DOHH2 (cell line): Measurements from ENCODE around the gene PTGES3L.
A peak's percentile ranks its signal among the peaks of the same experiment; 100 is the strongest.

ENCODE experiments used
- EZH2phosphoT487 ChIP-seq: fragments of 200-600 bp; sonication (generic); IDR thresholded peaks from 2 replicates; pipeline ENCODE4 v1.6.1; 2017; ENCODE audit warnings: borderline replicate concordance, mild to moderate bottlenecking, antibody characterized with exemption, low read length, moderate library complexity, mixed read lengths
- TF ChIP-seq, protein P1 (sequence below): fragments of 200-600 bp; sonication (generic); IDR thresholded peaks from one replicate; pipeline ENCODE4 v1.5.1; 2014; ENCODE audit warnings: antibody characterized with exemption, mild to moderate bottlenecking, low read depth, low read length; ENCODE audit not compliant: poor library complexity, severe bottlenecking

DNA sequence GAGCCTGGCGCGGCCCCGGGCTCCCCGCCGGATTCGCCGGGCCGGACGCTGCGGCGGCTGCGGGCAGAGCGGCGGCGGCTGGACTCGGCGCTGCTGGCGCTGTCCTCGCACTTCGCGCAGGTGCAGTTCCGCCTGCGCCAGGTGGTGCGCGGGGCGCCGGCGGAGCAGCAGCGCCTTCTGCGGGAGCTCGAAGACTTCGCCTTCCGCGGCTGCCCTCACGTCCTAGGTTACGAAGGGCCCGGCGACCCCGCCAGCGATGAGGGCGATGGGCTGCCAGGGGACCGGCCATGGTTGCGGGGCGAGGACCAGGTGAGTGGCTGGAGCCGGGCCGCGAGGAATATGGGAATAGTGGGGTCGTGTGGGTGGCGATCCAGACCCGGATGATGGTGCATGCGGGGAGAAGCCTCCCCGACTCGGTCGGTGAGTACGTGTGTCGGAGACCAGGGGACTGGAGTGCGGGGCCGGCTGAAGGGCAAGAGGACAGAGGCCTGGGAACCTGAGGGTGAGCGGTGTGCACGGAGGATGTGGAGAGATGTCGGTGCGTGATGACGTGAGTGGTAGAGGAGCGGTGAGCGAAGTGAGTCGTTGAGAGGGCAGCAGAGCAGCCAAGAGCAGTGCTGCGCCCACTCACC lies 1.0 kb upstream of the PTGES3L start:
- TF ChIP-seq, protein P1, sequence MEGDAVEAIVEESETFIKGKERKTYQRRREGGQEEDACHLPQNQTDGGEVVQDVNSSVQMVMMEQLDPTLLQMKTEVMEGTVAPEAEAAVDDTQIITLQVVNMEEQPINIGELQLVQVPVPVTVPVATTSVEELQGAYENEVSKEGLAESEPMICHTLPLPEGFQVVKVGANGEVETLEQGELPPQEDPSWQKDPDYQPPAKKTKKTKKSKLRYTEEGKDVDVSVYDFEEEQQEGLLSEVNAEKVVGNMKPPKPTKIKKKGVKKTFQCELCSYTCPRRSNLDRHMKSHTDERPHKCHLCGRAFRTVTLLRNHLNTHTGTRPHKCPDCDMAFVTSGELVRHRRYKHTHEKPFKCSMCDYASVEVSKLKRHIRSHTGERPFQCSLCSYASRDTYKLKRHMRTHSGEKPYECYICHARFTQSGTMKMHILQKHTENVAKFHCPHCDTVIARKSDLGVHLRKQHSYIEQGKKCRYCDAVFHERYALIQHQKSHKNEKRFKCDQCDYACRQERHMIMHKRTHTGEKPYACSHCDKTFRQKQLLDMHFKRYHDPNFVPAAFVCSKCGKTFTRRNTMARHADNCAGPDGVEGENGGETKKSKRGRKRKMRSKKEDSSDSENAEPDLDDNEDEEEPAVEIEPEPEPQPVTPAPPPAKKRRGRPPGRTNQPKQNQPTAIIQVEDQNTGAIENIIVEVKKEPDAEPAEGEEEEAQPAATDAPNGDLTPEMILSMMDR: peak; percentile 53
- no peak for TF ChIP-seq EZH2phosphoT487
